Ramos (cell line): Measurements from ENCODE around the gene PCLO.
"Not testable (repeated sequence)": the region's sequence is repeated elsewhere in the genome, so short reads cannot be mapped to it uniquely, and the experiment has no call there.

ENCODE experiments used
- in situ Hi-C: fragments of 300-500 bp; cut with MboI; formaldehyde crosslinking; loops from one replicate; pipeline ENCODE4 v1.14.3; 2022; ENCODE audit warnings: low sequenced_read_pairs; ENCODE audit not compliant: unreplicated experiment

PCLO gene

DNA sequence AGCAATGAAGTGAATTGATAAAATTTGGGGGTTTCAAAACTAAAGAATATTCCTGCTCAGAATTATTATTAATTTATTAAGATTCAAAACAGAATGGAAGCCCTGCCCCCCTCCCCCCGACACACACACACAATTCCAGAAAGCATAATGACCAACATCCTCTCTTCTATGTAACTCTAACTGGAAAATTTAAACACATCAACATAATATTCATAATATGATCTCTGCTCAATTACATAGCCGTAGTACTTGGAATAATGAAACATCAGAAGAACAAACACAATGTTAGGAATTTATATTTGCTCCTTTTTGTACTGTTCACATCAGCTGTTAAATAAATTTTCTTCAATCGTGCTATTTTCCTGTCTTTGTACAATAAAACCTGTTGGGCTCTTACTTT lies 20.8 kb downstream of the PCLO start:
- in situ Hi-C loops, result no loop called here

- in situ Hi-C loops, result no loop called here
These were observed 31.8 kb downstream of the PCLO start for GRCh38 chr7:83130623-83131545.

GRCh38 chr7:83130191-83130590 lies 32.5 kb downstream of the PCLO start:
- in situ Hi-C loops, result no loop called here

GRCh38 chr7:83119494-83119893 lies 43.2 kb downstream of the PCLO start:
- in situ Hi-C loops, result no loop called here

DNA sequence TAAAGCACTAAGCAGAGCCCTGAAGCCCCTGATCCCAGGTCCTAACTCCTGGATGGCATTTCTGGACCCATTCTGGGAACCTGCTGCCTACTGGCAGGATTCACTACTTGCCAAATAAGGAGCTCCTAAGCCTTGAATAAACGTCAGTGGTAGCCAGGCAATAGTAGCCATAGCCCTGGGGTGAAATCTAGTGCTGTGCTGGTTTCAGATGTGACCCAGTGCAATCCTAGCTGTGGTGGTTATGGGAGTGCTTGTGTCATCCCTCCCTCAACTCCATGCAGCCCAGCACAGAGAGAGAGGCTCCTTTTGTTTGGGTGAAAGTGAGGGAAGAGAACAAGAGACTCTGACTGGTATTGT lies 43.7 kb downstream of the PCLO start:
- in situ Hi-C loops, result no loop called here

GRCh38 chr7:83118347-83119025 lies 44.2 kb downstream of the PCLO start:
- in situ Hi-C loops, result no loop called here

DNA sequence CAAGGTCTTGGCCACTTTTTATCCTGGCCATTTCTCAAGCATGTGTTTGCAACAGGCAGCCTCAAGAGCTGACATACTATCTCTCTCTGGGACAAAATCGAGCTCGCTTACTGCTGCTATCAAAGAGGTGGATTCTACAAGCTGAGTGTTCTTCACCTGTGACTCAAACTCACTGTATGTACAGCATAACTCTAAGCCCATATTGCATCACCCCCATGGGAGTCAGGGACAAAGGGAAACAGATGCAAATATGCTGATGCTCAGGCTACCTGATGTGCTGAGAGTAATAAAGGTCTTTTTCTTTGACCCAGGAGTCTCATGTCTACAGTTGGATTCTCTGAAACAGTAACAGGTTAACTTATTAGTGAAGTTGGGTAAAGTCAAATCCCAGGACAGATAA lies 45.2 kb downstream of the PCLO start:
- in situ Hi-C loops, result no loop called here

GRCh38 chr7:83111391-83111790 lies 51.3 kb downstream of the PCLO start:
- in situ Hi-C loops, result no loop called here

- in situ Hi-C loops, result no loop called here
These were observed 53.3 kb downstream of the PCLO start for GRCh38 chr7:83109352-83109751.

GRCh38 chr7:83105948-83106347 lies 56.7 kb downstream of the PCLO start:
- in situ Hi-C loops, result no loop called here

DNA sequence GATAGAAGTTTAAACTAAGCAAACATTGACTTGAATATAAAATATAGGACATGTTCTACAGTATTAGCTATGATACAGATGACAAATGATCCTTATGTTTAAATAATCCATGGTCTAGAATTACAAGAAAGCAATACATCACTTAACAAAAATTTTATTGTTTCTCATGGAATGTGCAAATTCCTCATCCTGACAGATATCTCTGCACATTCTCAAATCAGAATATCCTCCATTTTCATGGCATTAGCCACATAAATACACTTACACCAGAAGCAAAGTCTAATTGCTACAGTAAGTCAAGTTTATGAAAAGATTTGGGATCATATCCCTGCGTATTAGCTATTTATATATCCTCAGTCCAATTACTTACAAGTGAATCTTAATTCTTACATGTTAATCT lies 57.6 kb downstream of the PCLO start:
- in situ Hi-C loops, result no loop called here

- in situ Hi-C loops, result no loop called here
These were observed 61.2 kb downstream of the PCLO start for GRCh38 chr7:83101530-83101929.

- in situ Hi-C loops, result no loop called here
These were observed 66.6 kb downstream of the PCLO start for GRCh38 chr7:83096065-83096580.

DNA sequence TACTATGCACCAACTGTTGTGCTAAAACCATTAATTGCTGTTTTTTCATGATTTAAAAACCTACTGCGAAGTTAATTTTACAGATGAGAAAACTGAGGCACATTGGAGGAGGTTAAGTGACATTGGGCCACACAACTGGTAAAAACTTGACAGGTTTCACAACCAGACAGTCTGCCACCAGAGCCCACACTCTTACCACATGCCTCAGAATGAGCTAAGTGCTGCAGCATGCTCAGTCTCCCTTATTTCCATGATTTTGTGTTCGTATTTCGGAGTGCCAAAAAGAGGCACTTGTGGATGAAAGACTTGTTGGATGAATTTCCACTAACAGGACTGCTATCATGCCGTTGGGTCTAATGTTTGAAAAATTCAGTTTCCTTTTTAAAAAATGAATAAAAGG lies 77.4 kb downstream of the PCLO start:
- in situ Hi-C loops, result no loop called here

DNA sequence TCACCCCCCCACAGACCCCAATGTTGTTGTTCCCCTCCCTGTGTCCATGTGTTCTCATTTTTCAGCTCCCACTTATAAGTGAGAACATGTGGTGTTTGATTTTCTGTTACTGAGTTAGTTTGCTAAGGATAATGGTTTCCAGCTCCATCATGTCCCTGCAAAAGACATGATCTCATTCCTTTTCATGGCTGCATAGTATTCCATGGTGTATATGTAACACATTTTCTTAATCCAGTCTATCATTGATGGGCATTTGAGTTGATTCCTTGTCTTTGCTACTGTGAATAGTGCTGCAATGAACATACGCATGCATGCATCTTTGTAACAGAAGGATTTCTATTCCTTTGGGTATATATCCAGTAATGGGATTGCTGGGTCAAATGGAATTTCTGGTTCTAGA lies 82.8 kb downstream of the PCLO start:
- in situ Hi-C loops, result not testable (repeated sequence)

DNA sequence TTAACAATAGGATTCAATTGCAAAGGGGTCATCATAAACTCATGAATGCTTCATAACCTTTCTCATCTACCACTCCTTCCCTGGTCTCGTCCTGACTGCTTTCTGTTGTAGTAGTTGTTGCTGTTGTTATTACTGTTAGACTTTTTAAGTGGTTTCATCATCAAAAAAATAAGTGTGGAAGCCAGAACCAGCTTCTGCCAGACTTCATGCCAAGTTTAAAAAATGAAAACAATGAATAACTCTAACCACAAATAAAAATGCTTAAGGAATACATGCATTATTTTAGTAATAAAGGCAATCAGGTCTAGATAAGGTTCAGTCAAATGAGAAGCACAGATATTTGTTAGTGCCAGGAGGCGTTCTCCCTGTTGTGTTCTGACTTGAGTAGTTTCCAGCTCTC lies 85.4 kb downstream of the PCLO start:
- in situ Hi-C loops, result no loop called here

GRCh38 chr7:83072576-83073517 lies 89.8 kb downstream of the PCLO start:
- in situ Hi-C loops, result no loop called here

- in situ Hi-C loops, result no loop called here
These were observed 97.0 kb downstream of the PCLO start for GRCh38 chr7:83065714-83066113.

DNA sequence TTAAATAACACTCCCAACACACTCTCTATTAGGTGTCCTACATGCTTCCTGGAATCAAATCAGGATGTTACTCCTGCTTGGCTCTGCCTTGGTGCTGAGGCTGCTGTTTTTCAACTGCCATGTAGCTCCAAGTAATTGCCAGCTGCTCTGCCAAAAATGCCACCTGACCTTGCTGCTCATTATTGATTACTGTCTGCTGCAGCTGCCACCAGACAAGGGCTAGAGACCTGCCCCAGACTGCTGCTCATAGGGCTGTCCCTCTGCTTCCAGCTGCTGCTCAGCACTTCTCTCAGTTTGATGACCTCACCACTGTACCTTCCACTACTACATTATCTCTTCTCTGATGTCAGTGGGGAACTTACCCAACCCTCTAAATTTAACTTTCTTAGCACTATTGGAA lies 102.5 kb downstream of the PCLO start:
- in situ Hi-C loops, result no loop called here

DNA sequence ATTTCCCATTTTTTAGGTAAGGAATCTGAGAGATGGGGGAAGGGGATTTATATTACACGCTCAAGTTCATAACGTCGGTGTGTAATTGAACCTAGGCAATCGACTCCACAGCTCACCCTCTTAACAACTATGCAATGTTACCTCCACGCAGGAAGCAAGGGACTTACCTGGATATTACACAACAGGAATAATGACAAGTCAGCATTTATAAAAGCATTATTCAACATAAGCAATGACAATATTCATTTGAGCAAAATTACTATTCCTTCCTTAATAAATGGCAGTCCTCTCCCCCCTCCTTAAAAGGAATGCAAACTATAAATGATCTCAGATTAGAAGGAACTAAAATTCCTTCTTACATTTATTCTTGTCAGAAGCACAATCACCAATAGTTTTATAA lies 104.0 kb downstream of the PCLO start:
- in situ Hi-C loops, result no loop called here
